ENCODE data around the gene BPIFA1.

GRCh38 chr20:33276303-33277113, 40.7 kb downstream of the BPIFA1 start:
- TF ChIP-seq JUND (IDR thresholded peaks at IDR 0.05) = no peak
- no peak for TF ChIP-seq RAD21 (IDR thresholded peaks at IDR 0.05)
- TF ChIP-seq CTCF (IDR thresholded peaks at IDR 0.05; ENCODE audit: low read depth, low read length, missing input control) = no peak
- no peak for TF ChIP-seq MAX (IDR thresholded peaks at IDR 0.05)
- TF ChIP-seq ZBTB33 (IDR thresholded peaks at IDR 0.05) = no peak
- TF ChIP-seq RXRA (IDR thresholded peaks at IDR 0.05) = no peak
- TF ChIP-seq HNF4A (conservative IDR thresholded peaks at IDR 0.05) = no peak
- TF ChIP-seq TAF1 (conservative IDR thresholded peaks at IDR 0.05) = no peak
- TF ChIP-seq SP1 (IDR thresholded peaks at IDR 0.05) = no peak
